Prostate gland (tissue), 2 donors: ENCODE results near the gene AIP.

Experiments
- CTCF ChIP-seq, 4 experiments: fragments of 200-600 bp in 2 of 4; fragments of 450-650 bp in 2 of 4; sonication (generic) in 2 of 4; IDR thresholded peaks; 1 replicate in 3 of 4; 2 replicates in 1 of 4; pipeline ENCODE4 v1.5.1; 2016 to 2019; ENCODE audit warnings: antibody characterized with exemption in 4 of 4, mild to moderate bottlenecking in 2 of 4, moderate library complexity in 2 of 4
- POLR2A ChIP-seq: fragments of 450-650 bp; IDR thresholded peaks from one replicate; pipeline ENCODE4 v1.6.1; 2016; ENCODE audit warnings: antibody characterized with exemption, mild to moderate bottlenecking
- POLR2AphosphoS5 ChIP-seq: sonication (generic); formaldehyde crosslinking; IDR thresholded peaks from one replicate; pipeline ENCODE4 v1.6.1; 2017; ENCODE audit warnings: antibody characterized with exemption

GRCh38 chr11:67507242-67507863 lies 24.5 kb downstream of the AIP start:
- TF ChIP-seq CTCF (IDR thresholded peaks at IDR 0.05) (no peak), POLR2A (no peak), POLR2AphosphoS5 (no peak)
